H1 (cell line): ENCODE measurements around the gene MBOAT1. TPM values are rescaled to one million over a fixed set of nuclear protein-coding genes. Genes with fewer than 3 reads are reported as not detected.

Source experiments
- CTCF ChIA-PET: fragments of 300-600 bp; sonication (Branson Sonifier 250); formaldehyde crosslinking; loops from one replicate; lab custom pipeline; 2021; ENCODE audit not compliant: partially characterized antibody; lab: Charles Lee
- POLR2A ChIA-PET: fragments of 300-600 bp; sonication (Branson Sonifier 250); formaldehyde crosslinking; loops from one replicate; lab custom pipeline; 2021; ENCODE audit warnings: inconsistent platforms; ENCODE audit not compliant: partially characterized antibody; lab: Charles Lee
- DNase-seq, 2 experiments: peaks; one replicate each; pipeline versions ENCODE4 v3.0.0 to v3.0.0-alpha.2; 2010 to 2022; ENCODE audit warnings: low spot score in 2 of 2, low read depth in 1 of 2, mixed read lengths in 1 of 2
- FAIRE-seq: peaks from 2 replicates; lab custom pipeline; 2011; peaks lifted over from hg19 to GRCh38; lab: Jason Lieb, UNC
- H2AFZ ChIP-seq: 2 replicates; pipeline ENCODE4 v1.8.1; 2012; ENCODE audit warnings: low read length, inconsistent platforms
- H2AK5ac ChIP-seq: 2 replicates; pipeline ENCODE4 v1.6.1; 2013; ENCODE audit warnings: low read depth, low read length
- H2BK120ac ChIP-seq: replicated peaks from 2 replicates; pipeline ENCODE3; 2013; ENCODE audit warnings: low read depth, low read length, inconsistent platforms
- H2BK12ac ChIP-seq: 2 replicates; pipeline ENCODE4 v1.6.1; 2013; ENCODE audit warnings: low read depth, low read length
- H2BK15ac ChIP-seq: 2 replicates; pipeline ENCODE4 v1.6.1; 2013; ENCODE audit warnings: low read length
- H2BK20ac ChIP-seq: 2 replicates; pipeline ENCODE4 v1.6.1; 2013; ENCODE audit warnings: low read length
- H2BK5ac ChIP-seq: 2 replicates; pipeline ENCODE4 v1.6.1; 2013; ENCODE audit warnings: low read depth, low read length
- H3K14ac ChIP-seq: 2 replicates; pipeline ENCODE4 v1.6.1; 2013; ENCODE audit warnings: inconsistent platforms; ENCODE audit not compliant: insufficient read length
- H3K18ac ChIP-seq: 2 replicates; pipeline ENCODE4 v1.6.1; 2013; ENCODE audit warnings: low read length; ENCODE audit errors: extremely low read depth
- H3K23ac ChIP-seq: 2 replicates; pipeline ENCODE4 v1.6.1; 2013; ENCODE audit warnings: inconsistent platforms; ENCODE audit not compliant: insufficient read length
- H3K23me2 ChIP-seq: 2 replicates; pipeline ENCODE4 v1.6.1; 2013; ENCODE audit warnings: low read depth, low read length
- H3K27ac ChIP-seq: 2 replicates; pipeline ENCODE4 v1.6.1; 2011; ENCODE audit warnings: low read depth, low read length, inconsistent platforms
- H3K27me3 ChIP-seq, 4 experiments: replicated peaks in 1 of 4; 1 replicate in 1 of 4; 2 replicates in 3 of 4; pipeline versions ENCODE4 v1.6.1 to v1.8.1; 2011 to 2013; ENCODE audit warnings: low read length in 3 of 4, mild to moderate bottlenecking in 3 of 4, inconsistent platforms in 2 of 4, mixed read lengths in 2 of 4, moderate library complexity in 1 of 4; ENCODE audit not compliant: control insufficient read depth in 3 of 4, insufficient read depth in 3 of 4; ENCODE audit errors: extremely low read depth in 1 of 4
- H3K36me3 ChIP-seq, 4 experiments: 2 replicates each; pipeline versions ENCODE4 v1.6.1 to v1.8.1; 2011 to 2013; ENCODE audit warnings: mild to moderate bottlenecking in 4 of 4, low read length in 3 of 4, moderate library complexity in 2 of 4, control low read depth in 1 of 4, inconsistent platforms in 1 of 4; ENCODE audit not compliant: insufficient read depth in 4 of 4, control insufficient read depth in 2 of 4
- H3K4ac ChIP-seq: replicated peaks from 2 replicates; pipeline ENCODE3; 2013; ENCODE audit warnings: low read length, low read depth, mixed read lengths, inconsistent platforms; ENCODE audit not compliant: insufficient read length
- H3K4me1 ChIP-seq, 4 experiments: replicated peaks in 1 of 4; 1 replicate in 1 of 4; 2 replicates in 3 of 4; pipeline versions ENCODE4 v1.6.1 to v1.8.1; 2011 to 2013; ENCODE audit warnings: low read length in 3 of 4, inconsistent platforms in 2 of 4, mixed read lengths in 1 of 4; ENCODE audit not compliant: insufficient read depth in 4 of 4, control insufficient read depth in 3 of 4
- H3K4me2 ChIP-seq, 2 experiments: 2 replicates each; pipeline versions ENCODE4 v1.6.1 to v1.8.1; 2011 to 2013; ENCODE audit warnings: low read depth in 2 of 2, low read length in 2 of 2, control low read depth in 1 of 2, inconsistent platforms in 1 of 2, mild to moderate bottlenecking in 1 of 2; ENCODE audit not compliant: insufficient read depth in 1 of 2
- H3K4me3 ChIP-seq, 4 experiments: fragments of 200-600, 300-600 bp in 1 of 4; sonication (generic), shearing (Covaris generic), sonication (Bioruptor Twin) in 1 of 4; 2 replicates each; pipeline versions ENCODE4 v1.5.1 to v1.8.1; 2011 to 2016; ENCODE audit warnings: low read length in 4 of 4, low read depth in 3 of 4, control low read depth in 2 of 4, inconsistent platforms in 2 of 4, mild to moderate bottlenecking in 2 of 4, mixed read lengths in 1 of 4, moderate library complexity in 1 of 4; ENCODE audit not compliant: insufficient read depth in 2 of 4; ENCODE audit errors: extremely low read depth in 1 of 4
- H3K56ac ChIP-seq: replicated peaks from 2 replicates; pipeline ENCODE3; 2013; ENCODE audit warnings: low read depth, mild to moderate bottlenecking, mixed read lengths, low read length, inconsistent platforms; ENCODE audit not compliant: insufficient read length
- H3K79me1 ChIP-seq: 2 replicates; pipeline ENCODE4 v1.6.1; 2013; ENCODE audit warnings: low read depth, low read length, control low read depth
- H3K79me2 ChIP-seq, 2 experiments: 2 replicates each; pipeline versions ENCODE4 v1.6.1 to v1.8.1; 2012 to 2013; ENCODE audit warnings: low read length in 2 of 2, mild to moderate bottlenecking in 2 of 2, inconsistent platforms in 1 of 2; ENCODE audit not compliant: insufficient read depth in 2 of 2, control insufficient read depth in 1 of 2
- H3K9ac ChIP-seq, 4 experiments: replicated peaks in 1 of 4; 1 replicate in 1 of 4; 2 replicates in 3 of 4; pipeline versions ENCODE4 v1.6.1 to v1.8.1; 2011 to 2013; ENCODE audit warnings: low read depth in 3 of 4, low read length in 3 of 4, control low read depth in 2 of 4, mild to moderate bottlenecking in 2 of 4, moderate library complexity in 2 of 4, inconsistent platforms in 1 of 4; ENCODE audit errors: extremely low read depth in 1 of 4
- H3K9me3 ChIP-seq, 2 experiments: 2 replicates each; pipeline versions ENCODE4 v1.6.1 to v1.8.1; 2012 to 2013; ENCODE audit warnings: mild to moderate bottlenecking in 2 of 2, moderate library complexity in 2 of 2, control low read depth in 1 of 2, inconsistent platforms in 1 of 2, low read depth in 1 of 2, low read length in 1 of 2, mixed read lengths in 1 of 2; ENCODE audit not compliant: insufficient read depth in 2 of 2
- H4K20me1 ChIP-seq, 2 experiments: replicated peaks in 1 of 2; 2 replicates each; pipeline versions ENCODE3 to v1.8.1; 2011 to 2013; ENCODE audit warnings: inconsistent platforms in 2 of 2, low read length in 2 of 2, mild to moderate bottlenecking in 1 of 2; ENCODE audit not compliant: insufficient read depth in 2 of 2, control insufficient read depth in 1 of 2
- H4K5ac ChIP-seq: 2 replicates; pipeline ENCODE4 v1.6.1; 2013; ENCODE audit warnings: low read length, low read depth, mixed read lengths, inconsistent platforms; ENCODE audit not compliant: insufficient read length
- H4K8ac ChIP-seq: 2 replicates; pipeline ENCODE4 v1.8.0; 2013; ENCODE audit warnings: mild to moderate bottlenecking, moderate library complexity, low read length, inconsistent platforms; ENCODE audit not compliant: insufficient read depth; ENCODE audit errors: extremely low read depth
- H4K91ac ChIP-seq: replicated peaks from 2 replicates; pipeline ENCODE3; 2013; ENCODE audit warnings: low read length, mixed read lengths, inconsistent platforms; ENCODE audit not compliant: insufficient read length
- CHD2 ChIP-seq: IDR thresholded peaks from 2 replicates; pipeline ENCODE4 v1.6.1; 2012; ENCODE audit warnings: low read length, improper control_type of control experiment
- FOSL1 ChIP-seq: IDR thresholded peaks from 2 replicates; pipeline ENCODE4 v1.6.1; 2011; ENCODE audit warnings: mild to moderate bottlenecking, low read depth, low read length, moderate library complexity; ENCODE audit not compliant: insufficient read depth
- GABPA ChIP-seq: IDR thresholded peaks from 2 replicates; pipeline ENCODE4 v1.6.1; 2011; ENCODE audit warnings: mild to moderate bottlenecking, low read length, moderate library complexity, borderline replicate concordance; ENCODE audit not compliant: insufficient read depth
- KDM1A ChIP-seq: fragments of 200-600, 300-600 bp; sonication (generic); IDR thresholded peaks from 2 replicates; pipeline ENCODE4 v1.7.1; 2016; ENCODE audit warnings: mild to moderate bottlenecking, low read length, borderline replicate concordance
- POU5F1 ChIP-seq: IDR thresholded peaks from 2 replicates; pipeline ENCODE4 v1.6.1; 2011; ENCODE audit warnings: low read depth, mild to moderate bottlenecking, low read length, moderate library complexity
- RXRA ChIP-seq: IDR thresholded peaks from 2 replicates; pipeline ENCODE4 v1.6.1; 2011; ENCODE audit warnings: low read depth, mild to moderate bottlenecking, low read length, moderate library complexity; ENCODE audit not compliant: insufficient read depth
- SP2 ChIP-seq: IDR thresholded peaks from 2 replicates; pipeline ENCODE4 v1.6.1; 2012; ENCODE audit warnings: mild to moderate bottlenecking, low read length, inconsistent platforms
- SUZ12 ChIP-seq: fragments of 200-600 bp; sonication (generic); IDR thresholded peaks from 2 replicates; pipeline ENCODE4 v1.6.1; 2012; ENCODE audit warnings: mild to moderate bottlenecking, inconsistent platforms, low read length, moderate library complexity, mixed read lengths
- ZNF274 ChIP-seq: IDR thresholded peaks from 2 replicates; pipeline ENCODE4 v1.7.0; 2012; ENCODE audit warnings: low read length, borderline replicate concordance; ENCODE audit errors: extremely low read depth
- WGBS, 2 experiments: shearing (Covaris generic) in 1 of 2; methylation state at CpG; one replicate each; pipeline versions ENCODE4 v1.1.6 to v1.1.7; 2013 to 2015; ENCODE audit warnings: low lambda C conversion rate in 2 of 2, mixed read lengths in 2 of 2, inconsistent platforms in 1 of 2, low coverage in 1 of 2, missing lambda C conversion rate in 1 of 2; ENCODE audit not compliant: insufficient replicate concordance in 2 of 2, insufficient coverage in 1 of 2, insufficient read length in 1 of 2; ENCODE audit errors: extremely low coverage in 1 of 2, missing lambda C conversion rate in 1 of 2; 5-methylcytosine and 5-hydroxymethylcytosine counted together
- polyA plus RNA-seq, 7 experiments: library from polyadenylated mRNA; depleted of rRNA in 3 of 7; stranded (reverse) in 5 of 7; unstranded in 2 of 7; fragments of >200 nt in 5 of 7; fragments of 200-250 nt in 2 of 7; gene quantifications; 1 replicate in 5 of 7; 2 replicates in 1 of 7; 4 replicates in 1 of 7; pipeline versions ENCODE4 v1.2.1 to v1.2.3, GENCODE V29; 2011 to 2013; ENCODE audit warnings: missing spikeins in 2 of 7, mixed read lengths in 2 of 7
- total RNA-seq: library from RNA; stranded (reverse); fragmentation: NEBNext Ultra II Directional; extraction: Animal tissue kit (Norgen Biotek cat#: 25700); gene quantifications from 2 replicates; pipeline ENCODE4 v1.2.1, GENCODE V29; 2021
- TF ChIP-seq, protein P1 (sequence below): IDR thresholded peaks from 2 replicates; pipeline ENCODE4 v1.6.1; 2012; ENCODE audit warnings: low read length, inconsistent platforms

MBOAT1 gene
- total and polyA plus RNA-seq, 2 of the 8 experiments (the other 6 are each of a cell fraction or from before 2014, with no cell fraction given): 4.9 to 19.5 TPM

GRCh38 chr6:20210158-20210557 lies 2.1 kb downstream of the MBOAT1 start:
- Histone ChIP-seq H4K20me1 (no peaks in the 10 kb centered on the region), H2AK5ac (no peak overlapping the region), H3K36me3 (no peaks in the 10 kb centered on the region), H2BK12ac (no peak overlapping the region), H3K4me3 (no peak overlapping the region), H3K79me1 (peaks cover 3% of the 10 kb centered on the region; the same call in 1 of the 2 replicates), H2BK120ac (no peak overlapping the region), H2BK20ac (0 out of 2 replicates have a peak overlapping the region, but pooled peaks have one; percentile 25), H3K18ac (no peak overlapping the region), H3K23ac (no peak overlapping the region), H3K27ac (no peak overlapping the region), H3K27me3 (0 out of 7 replicates have a peak, but pooled peaks cover 0 to 6% (median 0%) of the 10 kb centered on the region in 4 experiments), H3K9me3 (no peaks in the 10 kb centered on the region), H3K14ac (no peak overlapping the region), H3K9ac (no peak overlapping the region), H4K91ac (no peak overlapping the region), H3K4ac (no peak overlapping the region), H2AFZ (no peak overlapping the region), H3K4me2 (peak overlapping the region in 1 of 2 experiments; percentile 99; a peak in 2 of 4 replicates), H4K8ac (no peak overlapping the region), H3K4me1 (peaks cover 8 to 20% (median 15%) of the 10 kb centered on the region in 4 experiments; a peak in 6 of 7 replicates), H2BK15ac (no peak overlapping the region), H4K5ac (no peak overlapping the region)
- 77% methylated on average over 3 of the region's 3 CpGs; no CpG with 5 or more reads in 1 of the 2 experiments for WGBS, 2 experiments
- POLR2A ChIA-PET: no interaction called here
- DNase-seq: no peak
- no peak for TF ChIP-seq FOSL1
- TF ChIP-seq SUZ12: no peak
- TF ChIP-seq, protein P1, sequence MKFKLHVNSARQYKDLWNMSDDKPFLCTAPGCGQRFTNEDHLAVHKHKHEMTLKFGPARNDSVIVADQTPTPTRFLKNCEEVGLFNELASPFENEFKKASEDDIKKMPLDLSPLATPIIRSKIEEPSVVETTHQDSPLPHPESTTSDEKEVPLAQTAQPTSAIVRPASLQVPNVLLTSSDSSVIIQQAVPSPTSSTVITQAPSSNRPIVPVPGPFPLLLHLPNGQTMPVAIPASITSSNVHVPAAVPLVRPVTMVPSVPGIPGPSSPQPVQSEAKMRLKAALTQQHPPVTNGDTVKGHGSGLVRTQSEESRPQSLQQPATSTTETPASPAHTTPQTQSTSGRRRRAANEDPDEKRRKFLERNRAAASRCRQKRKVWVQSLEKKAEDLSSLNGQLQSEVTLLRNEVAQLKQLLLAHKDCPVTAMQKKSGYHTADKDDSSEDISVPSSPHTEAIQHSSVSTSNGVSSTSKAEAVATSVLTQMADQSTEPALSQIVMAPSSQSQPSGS: no peak
- no peak for TF ChIP-seq GABPA
- no peak for TF ChIP-seq CHD2
- no peak for TF ChIP-seq POU5F1
- TF ChIP-seq KDM1A: no peak
- no peak for TF ChIP-seq RXRA
- TF ChIP-seq ZNF274: no peak
- TF ChIP-seq SP2: no peak
- TF ChIP-seq, all 59 proteins: peak for 0
- Histone ChIP-seq H2BK5ac (no peak overlapping the region), H3K79me2 (peaks cover 0 to 23% of the 10 kb centered on the region in 2 experiments; a peak in 2 of 4 replicates), H3K23me2 (peaks cover 16% of the 10 kb centered on the region), H3K56ac (no peak overlapping the region)
- CTCF ChIA-PET: interaction anchor here (1.0 kb wide), 1 partner anchor 83 kb away, joined by 4 read pairs; no protein-coding TSS in a partner anchor
- FAIRE-seq: no peak
